ENCODE results near the gene ACTR1A.
A peak's percentile ranks its signal among the peaks of the same experiment; 100 is the strongest.
"Not testable (repeated sequence)": the region's sequence is repeated elsewhere in the genome, so short reads cannot be mapped to it uniquely, and the experiment has no call there.

Gene ACTR1A

DNA sequence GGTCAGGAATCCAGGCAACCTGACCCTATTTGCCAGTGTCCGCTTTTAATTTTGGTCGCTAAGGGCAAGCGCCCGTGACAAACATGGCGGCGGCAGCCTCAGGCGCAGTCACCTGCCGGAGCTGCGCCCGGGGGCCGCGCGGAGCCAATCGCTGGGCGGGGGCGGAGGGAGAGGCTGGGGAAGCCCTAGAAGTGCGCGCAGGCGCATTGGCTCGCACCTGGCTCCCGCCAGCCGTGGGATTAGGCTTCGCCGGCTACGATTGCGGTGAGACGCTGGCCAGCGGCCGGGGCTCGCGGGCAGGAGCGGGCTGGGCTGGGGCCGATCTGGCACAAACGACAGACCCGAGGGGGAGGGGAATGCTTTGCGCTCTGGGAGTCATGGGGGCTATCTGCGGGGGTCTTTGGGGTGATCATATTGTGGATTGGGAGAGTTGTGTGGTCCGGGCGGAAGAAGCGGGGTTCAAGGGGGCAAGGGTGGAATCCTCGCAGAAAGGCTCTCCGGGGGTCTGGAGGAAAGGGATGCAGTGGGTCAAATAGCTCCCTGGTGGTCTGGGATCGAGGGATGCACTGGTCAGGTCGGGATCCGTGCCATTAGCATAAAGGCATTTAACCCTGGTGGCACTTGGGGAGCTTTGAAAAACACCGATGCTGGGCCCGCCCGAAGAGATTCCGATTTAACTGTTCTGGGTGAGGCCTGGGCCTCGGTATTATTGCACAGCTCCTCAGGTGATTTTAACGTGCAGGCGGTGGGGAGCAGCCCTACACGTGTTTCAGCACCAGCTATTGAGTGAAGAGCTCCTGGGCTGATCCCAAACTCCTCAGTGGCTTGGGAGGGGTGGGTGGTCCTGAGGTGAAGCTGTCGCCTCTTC lies 41.1 kb downstream of the ACTR1A start:
- Histone ChIP-seq H3K9me3 (no peaks in the 10 kb centered on the region), H3K36me3 (no peaks in the 10 kb centered on the region), H3K27me3 (peaks cover 0 to 10% of the 10 kb centered on the region in 2 donors), H3K27ac (peak overlapping the region; percentile 28 to 36), H3K4me1 (peaks cover 0 to 15% (median 10%) of the 10 kb centered on the region in 4 donors), H3K4me3 (peak overlapping the region; percentile 51 to 62)
- peak; percentile 82 to 91 for DNase-seq
- intact Hi-C loops (cut with DNase I; ENCODE audit: low total_unique reads) = no loop called here
- TF ChIP-seq, protein P1, sequence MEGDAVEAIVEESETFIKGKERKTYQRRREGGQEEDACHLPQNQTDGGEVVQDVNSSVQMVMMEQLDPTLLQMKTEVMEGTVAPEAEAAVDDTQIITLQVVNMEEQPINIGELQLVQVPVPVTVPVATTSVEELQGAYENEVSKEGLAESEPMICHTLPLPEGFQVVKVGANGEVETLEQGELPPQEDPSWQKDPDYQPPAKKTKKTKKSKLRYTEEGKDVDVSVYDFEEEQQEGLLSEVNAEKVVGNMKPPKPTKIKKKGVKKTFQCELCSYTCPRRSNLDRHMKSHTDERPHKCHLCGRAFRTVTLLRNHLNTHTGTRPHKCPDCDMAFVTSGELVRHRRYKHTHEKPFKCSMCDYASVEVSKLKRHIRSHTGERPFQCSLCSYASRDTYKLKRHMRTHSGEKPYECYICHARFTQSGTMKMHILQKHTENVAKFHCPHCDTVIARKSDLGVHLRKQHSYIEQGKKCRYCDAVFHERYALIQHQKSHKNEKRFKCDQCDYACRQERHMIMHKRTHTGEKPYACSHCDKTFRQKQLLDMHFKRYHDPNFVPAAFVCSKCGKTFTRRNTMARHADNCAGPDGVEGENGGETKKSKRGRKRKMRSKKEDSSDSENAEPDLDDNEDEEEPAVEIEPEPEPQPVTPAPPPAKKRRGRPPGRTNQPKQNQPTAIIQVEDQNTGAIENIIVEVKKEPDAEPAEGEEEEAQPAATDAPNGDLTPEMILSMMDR (IDR thresholded peaks at IDR 0.05) = no peak

DNA sequence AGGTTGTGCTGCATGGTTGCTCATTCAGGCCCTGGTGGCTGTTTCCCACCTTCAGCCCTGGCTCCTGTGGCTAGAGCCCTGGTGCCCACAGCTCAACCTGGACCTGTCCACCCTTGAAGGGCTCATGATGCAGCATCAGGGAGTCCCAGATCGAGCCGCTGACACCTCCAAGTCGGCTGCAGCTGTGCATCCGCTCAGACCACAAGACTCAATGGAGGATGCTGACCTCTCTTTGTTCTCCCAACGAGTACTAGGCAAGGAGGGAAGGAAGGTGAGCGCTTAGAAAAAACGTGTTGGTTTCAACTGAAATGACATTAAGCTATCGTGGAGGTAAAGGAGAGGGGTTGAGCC lies 41.7 kb downstream of the ACTR1A start:
- no peak for DNase-seq
- Histone ChIP-seq H3K9me3 (no peaks in the 10 kb centered on the region), H3K36me3 (no peaks in the 10 kb centered on the region), H3K4me3 (peak overlapping the region; percentile 51 to 62), H3K4me1 (peaks cover 0 to 15% (median 10%) of the 10 kb centered on the region in 4 donors), H3K27ac (no peak overlapping the region), H3K27me3 (peaks cover 0 to 10% of the 10 kb centered on the region in 2 donors)
- intact Hi-C loops (cut with DNase I; ENCODE audit: low total_unique reads) = no loop called here
- TF ChIP-seq, protein P1 (IDR thresholded peaks at IDR 0.05) = no peak

DNA sequence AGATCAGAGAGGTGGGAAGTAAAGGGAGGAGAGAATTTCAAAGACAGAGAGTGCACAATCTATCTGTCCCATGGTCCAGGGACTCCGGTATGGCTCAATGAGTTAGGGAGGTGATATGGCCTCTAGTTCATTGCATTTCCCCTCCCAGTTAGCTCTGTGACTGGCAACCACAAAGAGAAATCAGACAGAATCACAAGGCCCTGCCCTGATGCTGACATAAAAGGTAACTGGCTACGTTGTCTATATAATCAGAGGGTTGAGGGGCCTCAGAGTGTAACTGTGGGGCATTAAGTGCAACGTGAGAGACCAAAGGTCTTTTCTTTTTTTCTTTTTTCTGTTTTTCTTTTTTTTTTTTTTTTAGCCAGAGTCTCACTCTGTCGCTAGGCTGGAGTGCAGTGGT lies 43.9 kb downstream of the ACTR1A start:
- peaks cover 0 to 10% of the 10 kb centered on the region in 2 donors for H3K27me3 ChIP-seq

DNA sequence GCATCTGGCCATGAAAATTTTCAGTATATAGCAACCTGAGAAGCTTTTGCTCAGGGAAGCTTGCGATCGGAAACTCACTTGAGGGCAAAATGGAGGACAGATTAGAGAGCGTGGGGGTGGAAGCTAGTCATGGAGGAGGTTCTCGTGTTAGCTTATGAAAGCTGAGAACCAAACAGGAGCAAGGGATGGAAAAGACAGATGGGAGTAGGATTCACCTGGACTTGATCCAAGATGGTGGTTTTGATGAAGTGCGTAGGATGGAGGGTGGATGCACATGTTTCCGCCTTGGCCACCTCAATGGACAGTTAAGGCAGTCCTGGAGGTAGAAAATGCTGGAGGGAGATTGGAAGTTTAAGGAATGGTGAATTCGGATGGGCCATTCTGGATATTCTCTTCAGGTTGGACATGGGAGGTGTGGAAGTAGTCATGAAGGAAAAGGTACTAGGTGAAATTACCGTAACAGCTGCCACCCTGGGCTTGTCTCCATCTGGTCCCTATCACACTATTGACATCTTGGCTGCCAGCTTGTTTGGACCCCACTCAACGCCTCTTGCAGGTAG lies 44.8 kb downstream of the ACTR1A start:
- Histone ChIP-seq H3K4me3 (no peak overlapping the region), H3K36me3 (no peaks in the 10 kb centered on the region), H3K27ac (no peak overlapping the region), H3K27me3 (peaks cover 0 to 10% of the 10 kb centered on the region in 2 donors), H3K9me3 (no peaks in the 10 kb centered on the region), H3K4me1 (peaks cover 0 to 18% (median 10%) of the 10 kb centered on the region in 4 donors)
- intact Hi-C loops (cut with DNase I; ENCODE audit: low total_unique reads) = no loop called here
- no peak for DNase-seq
- TF ChIP-seq, protein P1 (IDR thresholded peaks at IDR 0.05) = no peak

More for the DNA sequence above, 43.9 kb downstream of the ACTR1A start:
- Histone ChIP-seq H3K36me3 (no peaks in the 10 kb centered on the region), H3K27ac (no peak overlapping the region), H3K4me3 (no peak overlapping the region), H3K9me3 (no peaks in the 10 kb centered on the region), H3K4me1 (peaks cover 0 to 15% (median 10%) of the 10 kb centered on the region in 4 donors)
- intact Hi-C loops (cut with DNase I; ENCODE audit: low total_unique reads) = no loop called here
- TF ChIP-seq, protein P1 (IDR thresholded peaks at IDR 0.05) = no peak
- DNase-seq = no peak

DNA sequence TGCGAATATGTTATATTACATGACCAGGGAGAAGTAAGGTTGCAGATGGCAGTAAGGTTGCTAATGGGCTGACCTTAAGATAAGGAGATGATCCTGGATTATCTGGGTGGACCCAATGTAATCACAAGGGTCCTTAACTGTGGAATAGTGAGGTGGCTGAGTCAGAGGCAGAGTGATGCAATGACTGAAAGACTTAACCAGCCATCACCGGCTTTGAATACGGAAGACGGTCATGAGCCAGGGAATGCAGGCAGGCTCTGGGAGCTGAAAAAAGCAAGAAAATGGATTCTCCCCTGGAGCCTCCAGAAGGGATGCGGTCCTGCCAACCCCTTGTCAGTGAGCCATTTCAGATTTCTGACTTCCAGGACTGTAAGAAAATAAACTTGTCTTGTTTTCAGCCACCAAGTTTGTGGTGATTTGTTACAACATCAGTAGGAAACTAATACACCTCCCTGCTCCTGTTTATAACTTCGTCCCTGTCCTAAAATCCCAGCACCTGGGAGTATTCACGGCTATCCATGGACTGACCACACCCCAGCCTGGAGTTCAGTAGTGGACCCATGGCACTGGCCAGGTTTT lies 46.5 kb downstream of the ACTR1A start:
- H3K9me3 ChIP-seq = no peaks in the 10 kb centered on the region
- no peaks in the 10 kb centered on the region for H3K36me3 ChIP-seq
- peaks cover 0 to 3% of the 10 kb centered on the region in 2 donors for H3K27me3 ChIP-seq
- H3K27ac ChIP-seq = no peak overlapping the region
- intact Hi-C loops (cut with DNase I; ENCODE audit: low total_unique reads) = no loop called here
- H3K4me1 ChIP-seq = peaks cover 0 to 17% (median 6%) of the 10 kb centered on the region in 4 donors
- DNase-seq = no peak
- TF ChIP-seq, protein P1 (IDR thresholded peaks at IDR 0.05) = no peak
- H3K4me3 ChIP-seq = no peak overlapping the region

DNA sequence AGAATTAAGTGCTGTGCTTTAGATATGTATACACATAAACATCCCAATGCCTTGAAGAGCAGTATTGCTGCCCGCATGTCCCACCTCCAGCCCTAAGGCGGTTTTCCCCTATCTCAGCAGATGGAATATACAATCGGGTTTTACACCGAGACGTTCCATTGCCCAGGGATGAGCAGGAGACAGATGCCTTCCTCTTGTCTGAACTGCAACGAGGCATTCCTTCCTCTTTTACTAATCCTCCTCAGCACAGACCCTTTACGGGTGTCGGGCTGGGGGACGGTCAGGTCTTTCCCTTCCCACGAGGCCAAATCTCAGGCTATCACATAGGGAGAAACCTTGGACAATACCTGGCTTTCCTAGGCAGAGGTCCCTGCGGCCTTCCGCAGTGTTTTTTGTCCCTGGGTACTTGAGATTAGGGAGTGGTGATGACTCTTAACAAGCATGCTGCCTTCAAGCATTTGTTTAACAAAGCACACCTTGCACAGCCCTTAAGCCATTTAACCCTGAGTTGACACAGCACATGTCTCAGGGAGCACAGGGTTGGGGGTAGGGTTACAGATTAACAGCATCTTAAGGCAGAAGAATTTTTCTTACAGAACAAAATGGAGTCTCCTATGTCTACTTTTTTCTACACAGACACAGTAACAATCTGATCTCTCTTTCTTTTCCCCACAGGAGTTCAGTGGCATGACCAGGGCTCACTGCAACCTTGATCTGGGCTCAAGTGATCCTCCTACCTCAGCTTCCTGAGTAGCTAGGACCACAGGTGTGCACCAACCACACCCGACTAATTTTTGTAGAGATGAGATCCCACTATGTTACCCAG lies 47.6 kb downstream of the ACTR1A start:
- H3K4me1 ChIP-seq = peaks cover 0 to 17% (median 9%) of the 10 kb centered on the region in 4 donors
- H3K27me3 ChIP-seq; intact Hi-C loops (cut with DNase I; ENCODE audit: low total_unique reads); H3K4me3 ChIP-seq; DNase-seq; H3K27ac ChIP-seq; H3K9me3 ChIP-seq; H3K36me3 ChIP-seq: not testable (repeated sequence)

Measured in tibial artery (tissue), 4 donors.